HG03095 (cell line): ENCODE results near the gene DCAF8.
"Not testable (repeated sequence)": the region's sequence is repeated elsewhere in the genome, so short reads cannot be mapped to it uniquely, and the experiment has no call there.

ENCODE experiments used
- ATAC-seq: cut with Tn5 transposase; IDR thresholded peaks from one replicate; pipeline ENCODE4 v1.9.1; 2021; ENCODE audit warnings: moderate library complexity; ENCODE audit not compliant: unreplicated experiment

The DCAF8 gene

DNA sequence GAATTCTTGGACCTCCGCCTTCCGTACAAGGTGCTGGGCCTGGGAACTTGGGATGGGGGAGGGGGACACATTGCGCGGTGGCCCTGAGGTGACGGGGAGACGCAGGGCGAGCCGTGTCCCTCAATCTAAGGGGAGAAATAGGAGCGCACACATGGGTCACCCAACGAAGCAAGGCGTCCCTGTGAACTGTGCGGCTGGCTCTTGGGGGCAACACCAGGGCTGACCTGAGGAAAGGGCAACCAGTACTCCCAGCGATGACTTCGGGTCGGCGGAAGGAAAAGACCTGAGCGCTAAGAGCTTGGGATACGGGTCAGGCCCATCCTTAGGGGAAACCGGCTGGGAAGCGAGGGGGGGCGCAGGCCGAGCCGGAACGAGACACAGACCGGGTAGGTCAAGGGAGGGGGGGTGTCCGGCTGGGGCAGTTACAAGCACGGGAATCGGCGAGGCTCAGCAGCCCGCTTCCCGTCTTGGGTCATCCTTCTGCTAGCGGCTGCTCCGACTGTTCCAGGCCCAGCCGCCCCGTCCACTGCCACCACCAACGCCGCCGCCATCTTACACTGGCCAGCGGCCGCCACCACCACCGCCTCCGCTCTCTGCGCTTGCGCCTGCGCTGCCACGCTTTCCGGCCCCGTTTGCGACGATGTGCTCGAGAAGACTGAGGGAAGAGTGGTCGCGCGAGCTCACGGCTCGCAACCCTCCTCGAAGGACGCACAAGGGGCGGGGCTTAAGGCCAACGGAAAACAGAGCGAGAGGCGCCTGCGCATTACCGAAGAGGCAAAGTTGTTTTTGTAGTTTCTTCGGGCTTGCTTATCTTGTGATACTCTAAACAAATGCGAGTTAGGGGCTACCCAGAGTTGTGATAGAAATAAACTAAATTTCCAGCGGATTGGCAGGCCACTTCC, at the start of gene DCAF8:
Gene DCAF8, minus strand, starts transcription at position 657 of the 902 bp plus-strand sequence. CDS start 18,541 bp downstream, outside the sequence.
- ATAC-seq: peak; percentile 72

DNA sequence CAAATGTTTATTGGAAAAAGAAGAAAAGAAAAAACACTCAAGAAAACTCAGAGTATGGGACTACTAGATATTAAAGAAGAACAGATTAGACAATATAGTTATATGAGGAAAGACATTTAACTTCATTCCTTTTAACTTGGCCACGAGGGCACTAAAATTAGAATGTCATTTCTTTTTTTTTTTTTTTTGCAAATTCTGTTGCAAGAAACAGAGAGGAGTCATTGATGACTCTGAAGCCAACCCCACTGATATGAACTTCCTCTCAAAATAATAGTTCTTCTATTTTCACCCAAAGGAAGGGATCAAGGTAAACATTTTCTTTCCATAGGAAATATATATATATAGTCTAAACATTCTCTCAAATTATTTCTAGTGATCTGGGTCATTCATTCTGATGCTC, 47.2 kb upstream of the DCAF8 start:
- no peak for ATAC-seq

DNA sequence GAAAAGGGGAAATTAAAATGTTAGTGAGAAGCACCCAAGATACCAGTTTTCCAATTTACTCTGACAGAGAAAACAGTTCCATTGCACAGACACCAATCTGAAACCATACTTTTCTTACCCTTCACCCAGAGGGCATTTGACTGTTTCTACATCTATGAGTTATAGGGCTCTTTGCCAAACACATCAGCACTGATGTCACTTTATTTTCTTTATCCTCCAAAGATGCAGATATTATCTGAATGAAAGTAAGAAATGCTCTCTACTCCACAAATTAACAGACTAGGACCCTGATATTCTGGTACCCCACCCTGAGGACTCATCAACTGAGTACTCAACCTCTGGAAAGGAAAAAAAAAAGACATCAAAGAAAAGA, 46.8 kb upstream of the DCAF8 start:
- no peak for ATAC-seq

DNA sequence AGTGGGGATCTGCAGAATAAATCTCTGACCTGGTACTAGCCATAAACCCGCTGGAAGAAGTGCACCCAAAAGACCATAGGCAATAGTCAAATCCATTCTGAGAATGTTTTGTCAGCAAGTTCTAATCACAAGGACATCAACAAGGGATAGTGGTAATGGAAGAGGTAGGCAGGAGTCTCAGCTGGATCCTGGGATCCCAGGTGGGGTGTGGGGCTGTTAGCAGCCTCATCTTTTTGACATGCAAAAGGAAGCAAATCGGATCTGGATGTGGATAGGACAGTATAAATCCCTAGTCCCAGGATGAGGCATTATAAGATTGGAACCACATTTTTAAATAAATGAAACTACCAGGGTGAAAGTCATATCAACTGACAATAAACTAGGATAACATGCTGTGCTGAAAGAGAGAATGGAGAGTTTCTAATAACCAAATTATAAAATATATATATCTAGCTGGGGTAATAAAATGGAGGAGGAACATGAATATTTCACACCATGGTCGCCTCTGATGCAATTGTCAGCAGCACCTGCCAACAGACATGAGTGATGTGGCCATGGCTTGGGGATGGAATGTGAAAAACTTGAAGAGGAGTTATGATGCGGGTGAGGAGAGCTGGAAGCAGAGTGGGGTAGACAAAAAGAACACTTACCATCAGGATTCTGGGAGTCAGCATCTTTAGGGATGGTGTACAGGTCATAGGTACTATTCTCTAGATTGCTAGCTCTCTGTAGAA, 46.3 kb upstream of the DCAF8 start:
- no peak for ATAC-seq

DNA sequence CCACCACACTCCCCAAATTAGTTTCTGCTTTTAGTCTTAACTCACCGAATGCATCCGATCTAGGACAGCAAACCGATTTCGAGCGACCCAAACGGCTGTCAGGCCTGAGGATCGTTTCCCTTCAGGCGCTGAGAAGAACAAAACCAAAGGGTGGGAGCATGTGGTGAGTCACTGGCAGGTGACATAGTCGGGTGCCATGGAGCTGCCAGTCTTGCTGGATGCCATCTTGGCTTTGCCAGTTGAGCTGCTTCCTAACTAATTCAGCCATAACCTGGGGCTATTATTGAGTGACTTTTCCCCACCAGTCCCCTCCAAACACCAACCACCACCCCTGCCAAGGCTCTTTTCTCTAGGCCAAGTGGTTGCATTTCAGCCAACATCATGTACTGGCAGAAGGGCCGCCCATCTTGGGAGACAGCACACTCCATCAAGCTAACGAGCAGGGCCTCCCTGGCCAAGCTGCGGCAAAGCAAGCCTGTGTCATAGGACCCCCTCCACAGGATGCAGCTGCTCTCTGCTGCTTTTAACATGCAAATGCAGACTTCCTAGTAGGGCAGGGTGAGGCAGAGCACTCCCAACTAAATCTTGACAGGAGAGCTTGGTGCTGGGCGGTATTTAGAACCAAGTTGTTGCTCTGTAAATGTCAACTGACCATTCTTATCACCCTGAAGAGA, 44.9 kb upstream of the DCAF8 start:
- no peak for ATAC-seq

DNA sequence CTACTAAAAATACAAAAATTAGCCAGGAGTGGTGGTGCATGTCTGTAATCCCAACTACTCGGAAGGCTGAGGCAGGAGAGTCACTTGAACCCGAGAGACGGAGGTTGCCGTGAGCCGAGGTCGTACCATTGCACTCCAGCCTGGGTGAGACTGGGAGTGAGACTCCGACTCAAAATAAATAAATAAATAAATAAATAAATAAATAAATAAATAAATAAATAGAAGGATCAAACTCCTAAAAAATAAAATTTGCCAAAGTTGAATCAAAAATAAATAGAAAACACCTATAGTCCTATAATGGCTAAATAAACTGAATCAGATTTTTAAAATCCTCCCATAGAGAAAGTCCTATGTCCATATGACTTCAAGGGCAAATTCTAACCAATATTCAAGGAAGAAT, 37.8 kb upstream of the DCAF8 start:
- no peak for ATAC-seq

DNA sequence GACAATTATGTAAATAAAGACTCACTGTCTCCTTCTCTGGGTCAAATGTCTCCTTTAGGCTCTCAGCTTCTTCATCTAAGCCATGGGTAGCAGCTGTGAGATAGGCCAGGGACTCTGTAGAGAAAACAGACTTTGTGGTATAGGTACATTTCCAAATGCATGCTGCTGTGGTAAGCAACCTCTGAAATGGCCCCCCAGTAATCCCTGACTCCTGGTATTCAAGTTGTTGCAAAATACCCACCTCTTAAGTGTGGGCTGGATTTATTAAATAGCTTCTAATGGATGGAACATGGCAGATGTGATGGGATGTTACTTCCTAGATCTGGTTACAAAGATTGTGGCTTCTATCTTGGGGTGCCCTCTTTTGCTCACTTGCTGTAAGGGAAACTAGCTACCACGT, 33.7 kb upstream of the DCAF8 start:
- ATAC-seq: no peak

DNA sequence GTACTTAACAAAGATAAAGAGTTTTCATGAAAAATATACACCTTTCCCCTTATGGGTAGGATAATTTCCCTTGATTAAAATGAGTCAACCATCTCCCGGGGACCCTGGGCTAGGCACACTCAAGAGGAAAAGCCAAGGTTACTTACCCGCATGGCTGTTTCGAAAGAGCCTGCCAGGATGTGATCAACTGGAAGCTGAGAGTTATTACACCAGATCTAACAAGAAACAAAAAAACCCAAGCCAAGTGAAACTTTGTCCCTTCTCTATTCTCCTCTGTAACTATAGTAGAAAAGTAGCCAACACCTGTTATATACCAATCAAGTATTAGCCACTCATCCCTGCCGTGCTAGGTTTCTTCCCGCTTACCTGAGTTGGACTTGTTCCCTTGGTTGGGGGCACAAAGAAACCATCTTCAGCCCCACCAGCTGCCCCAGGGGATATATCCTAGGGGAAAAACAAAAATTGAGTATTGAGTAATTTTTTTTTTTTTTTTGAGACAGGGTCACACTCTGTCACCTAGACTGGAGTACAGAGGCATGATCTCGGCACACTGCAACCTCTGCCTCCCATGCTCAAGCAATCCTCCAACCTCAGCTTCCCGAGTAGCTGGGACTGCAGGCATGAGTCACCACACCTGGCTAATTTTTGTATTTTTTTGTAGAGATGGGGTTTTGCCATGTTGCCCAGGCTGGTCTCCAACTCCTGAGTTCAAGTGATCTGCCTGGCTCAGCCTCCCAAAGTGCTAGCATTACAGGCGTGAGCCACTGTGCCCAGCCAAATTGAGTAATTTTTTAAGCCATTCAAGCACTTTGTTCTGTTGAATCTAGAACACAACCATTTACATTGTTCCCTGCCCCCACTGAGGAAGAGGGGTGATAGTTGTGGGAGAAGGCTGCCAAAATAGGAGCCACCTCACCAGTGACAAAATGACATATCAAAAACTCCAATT, 30.9 kb upstream of the DCAF8 start:
- ATAC-seq: no peak

DNA sequence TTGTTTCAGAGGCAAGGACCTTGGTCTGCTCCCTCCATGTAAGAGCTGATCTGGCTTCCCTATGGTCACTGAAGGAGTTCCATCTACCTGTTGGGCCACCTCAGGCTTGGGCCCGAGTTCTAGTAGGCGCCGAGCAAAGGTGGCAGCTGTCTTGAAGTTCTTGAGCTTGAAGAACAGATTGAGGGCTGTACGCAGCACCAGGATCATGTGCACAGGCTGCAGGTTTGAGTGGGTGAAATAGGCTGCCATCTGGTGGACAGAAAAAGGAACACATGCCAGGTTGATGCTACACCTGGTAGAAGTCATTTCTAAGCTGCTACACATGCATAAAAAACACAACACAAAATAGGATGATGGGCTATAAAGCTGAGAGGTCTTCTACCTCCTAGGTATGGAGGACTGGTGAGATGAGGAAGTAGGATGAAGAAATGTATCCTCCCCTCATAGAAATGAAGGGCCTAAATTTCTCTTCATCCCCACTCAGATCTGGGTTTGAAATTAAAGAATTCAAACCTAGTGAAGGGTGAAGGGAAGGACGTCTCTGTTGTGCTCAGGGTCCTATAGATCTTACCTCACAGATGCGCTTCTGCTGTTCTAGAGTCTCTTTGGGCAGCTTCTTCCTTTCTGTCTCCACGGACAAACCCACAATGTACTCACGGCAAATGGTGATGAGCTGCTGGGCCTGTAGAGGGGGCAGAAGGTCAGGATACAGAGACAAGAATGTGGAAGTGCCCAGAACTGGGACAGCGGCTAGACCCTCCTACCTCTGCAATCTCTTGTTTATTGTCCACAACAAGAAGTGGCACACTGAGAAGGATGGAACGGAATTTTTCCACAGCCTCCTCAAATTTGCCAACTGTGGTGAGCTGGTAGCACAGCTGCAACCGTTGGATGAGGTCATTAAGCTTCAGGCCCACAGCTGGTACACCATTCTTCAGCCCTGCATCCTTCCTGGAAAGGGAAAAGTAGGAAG, 29.2 kb upstream of the DCAF8 start:
- no peak for ATAC-seq

DNA sequence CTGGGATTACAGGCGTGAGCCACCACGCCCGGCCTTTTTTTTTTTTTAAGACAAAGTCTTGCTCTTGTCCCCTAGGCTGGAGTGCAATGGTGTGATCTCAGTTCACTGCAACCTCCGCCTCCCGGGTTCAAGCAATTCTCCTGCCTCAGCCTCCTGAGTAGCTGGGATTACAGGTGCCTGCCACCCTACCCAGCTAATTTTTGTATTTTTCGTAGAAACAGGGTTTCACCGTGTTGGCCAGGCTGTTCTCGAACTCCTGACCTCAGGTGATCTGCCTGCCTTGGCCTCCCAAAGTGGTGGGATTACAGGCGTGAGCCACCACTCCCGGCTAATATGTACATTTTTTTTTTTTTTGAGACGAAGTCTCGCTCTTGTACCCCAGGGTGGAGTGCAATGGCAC, 25.4 kb upstream of the DCAF8 start:
- not testable (repeated sequence) for ATAC-seq

DNA sequence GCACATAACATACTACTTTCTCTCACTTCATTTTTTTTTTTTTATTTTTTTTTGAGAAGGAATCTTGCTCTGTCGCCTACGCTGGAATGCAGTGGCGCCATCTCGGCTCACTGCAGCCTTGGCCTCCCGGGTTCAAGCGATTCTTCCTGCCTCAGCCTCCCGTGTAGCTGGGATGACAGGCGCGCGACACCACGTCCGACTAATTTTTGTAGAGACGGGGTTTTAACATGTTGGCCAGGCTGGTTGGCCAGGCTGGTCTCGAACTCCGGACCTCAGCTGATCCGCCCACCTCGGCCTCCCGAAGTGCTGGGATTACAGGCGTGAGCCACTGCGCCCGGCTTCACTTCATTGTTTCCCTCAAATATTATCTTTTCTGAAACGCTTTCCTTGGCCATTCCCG, 23.2 kb upstream of the DCAF8 start:
- ATAC-seq: no peak

DNA sequence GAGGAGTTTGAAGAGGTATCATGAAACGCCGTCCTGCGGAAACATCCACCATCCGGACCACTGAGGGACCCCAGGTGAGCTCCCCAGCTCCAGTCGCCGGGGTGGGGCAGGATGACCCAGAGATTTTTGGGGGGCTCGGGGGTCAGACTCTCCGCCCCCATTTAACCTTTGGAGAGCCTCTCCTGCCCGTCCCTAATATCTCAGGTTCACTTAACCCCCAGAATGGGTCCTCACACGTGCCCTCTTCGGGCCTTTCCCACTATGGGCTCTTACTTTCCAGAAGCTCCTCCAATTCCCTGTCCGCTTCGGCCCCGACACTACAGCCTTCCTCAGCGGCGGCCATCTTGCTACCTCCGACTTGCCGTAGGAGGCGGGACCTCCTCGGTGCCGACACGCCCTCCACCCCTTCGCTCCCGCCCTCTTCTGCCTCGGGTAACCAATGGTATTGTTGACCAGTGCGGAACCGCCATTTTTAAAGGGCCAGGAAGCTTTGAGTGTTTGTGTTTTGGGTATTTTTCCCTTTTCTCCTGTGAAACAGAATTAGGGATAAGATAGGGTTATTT, 22.5 kb upstream of the DCAF8 start, which contains the start of gene PEX19:
Gene PEX19, minus strand, starts transcription at position 352 of the 563 bp plus-strand sequence. Its CDS starts 9 bp downstream, at position 343.
- peak; percentile 91 for ATAC-seq

DNA sequence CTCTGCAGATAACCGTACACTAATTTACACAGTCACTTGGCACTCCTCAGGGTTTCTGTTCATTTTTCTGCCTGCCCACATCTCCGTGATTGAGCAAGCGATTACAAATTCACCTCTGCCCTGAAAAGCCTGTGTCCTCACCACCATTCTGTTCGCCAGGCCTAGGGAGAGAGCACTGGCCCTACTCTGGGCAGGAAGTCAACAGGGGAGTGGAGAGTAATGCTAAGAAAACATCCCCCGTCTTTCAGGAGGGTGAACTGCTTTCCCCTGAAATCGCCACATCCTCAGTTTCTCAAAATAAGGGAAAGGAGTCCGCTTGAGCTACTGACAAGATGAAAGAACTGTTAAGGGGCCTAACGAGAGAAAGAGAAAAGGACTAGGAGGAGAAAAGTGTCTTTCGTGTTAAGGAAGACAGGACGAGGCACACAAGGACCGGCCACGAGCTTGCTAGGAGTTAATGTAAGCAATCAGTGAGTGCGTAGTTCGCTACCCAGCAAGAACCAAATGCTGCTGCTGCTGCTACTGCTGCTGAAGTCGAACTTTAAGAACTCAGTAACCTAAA, 22.0 kb upstream of the DCAF8 start:
- no peak for ATAC-seq

DNA sequence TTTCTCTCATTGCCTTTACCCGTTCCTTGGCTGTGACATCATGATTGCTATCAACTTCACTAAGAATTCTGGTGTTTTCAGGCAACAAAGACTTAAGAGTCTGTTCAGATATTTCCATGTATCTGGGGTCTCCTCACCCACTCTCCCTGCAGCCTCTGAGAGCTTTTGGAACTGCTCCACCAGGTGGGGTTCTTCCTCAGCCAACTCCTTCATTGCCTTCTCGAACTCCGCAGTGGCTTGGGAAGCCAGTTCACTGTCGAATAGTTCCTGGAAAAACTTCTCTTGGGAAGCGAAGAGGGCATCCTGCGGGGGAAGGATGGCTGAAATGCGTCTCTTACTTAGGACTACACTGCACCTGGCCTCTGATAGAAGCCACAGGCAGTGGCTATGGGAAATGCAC, 20.5 kb upstream of the DCAF8 start:
- no peak for ATAC-seq

DNA sequence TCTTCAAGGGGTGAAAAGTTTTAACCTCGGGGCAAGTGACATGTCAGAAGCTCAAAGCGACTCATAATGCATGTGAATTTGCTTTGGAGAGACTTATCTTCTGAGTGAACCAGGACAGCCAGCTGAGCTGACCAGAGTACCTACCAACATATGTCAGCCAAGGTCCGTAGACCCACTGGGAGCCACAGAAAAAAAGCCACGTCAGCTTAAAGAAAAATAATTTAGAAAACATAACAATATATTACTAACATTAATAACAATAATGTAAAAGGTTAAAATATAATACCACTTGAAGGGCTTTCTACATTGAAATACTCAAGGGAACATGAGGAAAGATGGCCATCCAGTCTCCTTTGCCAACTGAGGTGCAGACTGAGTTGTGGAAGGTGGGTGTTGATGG, 15.6 kb upstream of the DCAF8 start:
- ATAC-seq: no peak

DNA sequence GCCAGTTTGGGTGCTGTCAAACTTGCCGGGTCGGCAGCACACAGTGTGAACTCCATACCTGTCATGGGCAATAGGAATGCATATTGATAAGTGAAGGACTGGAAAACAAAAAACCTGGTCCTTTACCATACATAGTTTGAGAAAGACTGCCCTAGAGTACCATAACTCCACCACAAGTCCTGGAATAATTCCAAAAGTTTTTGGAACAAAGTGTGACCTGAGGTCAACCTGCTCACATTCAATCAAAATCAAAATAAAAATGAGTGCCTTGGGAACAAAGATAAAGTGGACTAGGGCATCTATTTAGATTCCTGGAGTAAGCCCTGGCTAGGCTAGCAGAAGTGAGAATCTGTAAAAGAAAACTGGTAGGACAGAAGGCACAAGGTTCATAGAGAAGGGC, 15.0 kb upstream of the DCAF8 start:
- no peak for ATAC-seq

DNA sequence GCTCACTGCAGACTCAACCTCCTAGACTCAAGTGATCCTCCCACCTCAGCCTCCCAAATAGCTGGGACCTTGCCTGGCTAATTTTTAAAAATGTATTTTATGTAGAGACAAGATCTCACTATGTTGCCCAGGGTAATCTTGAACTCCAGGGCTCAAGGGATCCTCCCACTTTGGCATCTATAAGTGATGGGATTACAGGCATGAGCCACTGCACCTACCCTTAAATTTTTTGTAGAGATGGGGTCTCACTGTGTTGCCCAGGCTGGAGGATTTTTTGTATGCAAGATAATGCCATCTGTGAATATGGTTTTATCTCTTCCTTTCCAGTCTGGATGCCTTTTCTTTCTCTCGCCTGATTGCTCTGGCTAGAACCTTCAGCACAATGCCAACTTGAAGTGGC, 8.7 kb upstream of the DCAF8 start:
- ATAC-seq: no peak

DNA sequence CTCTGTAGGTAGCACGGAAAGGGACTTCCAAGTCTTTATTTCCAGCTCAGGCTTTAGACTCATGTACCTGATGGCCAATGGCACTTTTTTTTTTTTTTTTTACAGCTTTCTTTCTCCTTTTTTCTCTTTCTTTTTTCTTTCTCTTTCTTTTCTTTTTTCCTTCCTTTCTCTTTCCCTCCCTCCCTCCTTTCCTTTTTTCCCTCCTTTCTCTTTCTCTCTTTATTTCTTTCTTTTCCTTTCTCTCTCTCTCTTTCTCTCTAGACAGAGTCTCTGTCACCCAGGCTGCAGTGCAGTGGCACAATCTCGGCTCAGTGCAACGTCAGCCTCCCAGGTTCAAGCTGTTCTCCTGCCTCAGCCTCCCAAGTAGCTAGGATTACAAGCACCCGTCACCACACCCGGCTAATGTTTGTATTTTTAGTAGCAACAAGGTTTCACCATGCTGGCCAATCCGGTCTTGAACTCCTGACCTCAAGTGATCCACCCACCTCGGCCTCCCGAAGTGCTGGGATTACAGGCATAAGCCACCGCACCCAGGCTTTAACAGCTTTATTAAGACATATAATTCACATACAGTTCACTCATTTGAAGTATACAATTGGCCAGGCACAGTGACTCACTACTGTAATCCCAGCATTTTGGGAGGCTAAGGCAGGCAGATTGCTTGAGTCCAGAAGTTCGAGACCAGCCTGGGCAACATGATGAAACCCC, 5.1 kb upstream of the DCAF8 start:
- no peak for ATAC-seq
